NCI-H345 treated with DMSO at 0.1 percent for 48 hours (cell line): ENCODE data around the gene CELSR1.
"Not testable (repeated sequence)": the region's sequence is repeated elsewhere in the genome, so short reads cannot be mapped to it uniquely, and the experiment has no call there.

Source experiments
- DNase-seq: peaks from one replicate; lab custom pipeline; 2025; ENCODE audit not compliant: unreplicated experiment; lab: John Stamatoyannopoulos, UW

Gene CELSR1

GRCh38 chr22:46516112-46516487, 21.3 kb downstream of the CELSR1 start:
- not testable (repeated sequence) for DNase-seq

DNA sequence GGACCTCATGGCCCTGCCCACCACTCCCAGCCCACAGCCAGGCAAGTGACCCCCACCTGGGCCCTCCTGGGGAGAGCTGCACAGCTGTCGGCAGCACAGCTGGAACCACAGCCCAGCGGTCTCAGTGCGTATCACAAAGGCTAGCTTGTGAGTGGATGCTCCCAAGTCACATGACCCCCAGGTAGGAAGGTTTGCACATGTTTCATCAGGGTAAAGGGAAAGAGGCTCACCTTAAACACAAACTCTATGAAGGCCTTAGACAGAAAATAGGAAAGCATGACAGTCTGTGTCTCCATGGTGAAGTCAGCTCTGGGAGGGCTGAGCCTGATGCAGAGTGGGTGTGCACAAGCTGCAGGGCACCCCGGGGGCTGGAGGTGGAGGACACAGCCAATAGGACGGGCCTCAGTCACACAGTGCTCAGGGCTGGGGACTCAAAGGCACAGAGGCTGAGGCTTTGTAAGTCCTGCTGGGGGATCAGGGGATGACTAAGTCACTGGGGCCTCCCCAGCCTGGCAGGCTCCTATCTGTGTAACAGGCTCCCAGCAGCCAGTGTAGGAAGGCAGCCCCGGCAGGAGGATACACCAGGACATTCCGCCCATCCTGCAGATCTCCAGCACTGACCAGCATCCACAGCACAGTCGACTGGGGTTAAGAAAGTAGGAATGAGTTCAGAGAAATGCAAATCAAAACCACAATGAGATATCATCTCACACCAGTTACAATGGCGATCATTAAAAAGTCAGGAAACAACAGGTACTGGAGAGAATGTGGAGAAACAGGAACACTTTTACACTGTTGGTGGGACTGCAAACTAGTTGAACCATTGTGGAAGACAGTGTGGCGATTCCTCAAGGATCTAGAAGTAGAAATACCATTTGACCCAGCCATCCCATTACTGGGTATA, 22.0 kb downstream of the CELSR1 start:
- DNase-seq: no peak

DNA sequence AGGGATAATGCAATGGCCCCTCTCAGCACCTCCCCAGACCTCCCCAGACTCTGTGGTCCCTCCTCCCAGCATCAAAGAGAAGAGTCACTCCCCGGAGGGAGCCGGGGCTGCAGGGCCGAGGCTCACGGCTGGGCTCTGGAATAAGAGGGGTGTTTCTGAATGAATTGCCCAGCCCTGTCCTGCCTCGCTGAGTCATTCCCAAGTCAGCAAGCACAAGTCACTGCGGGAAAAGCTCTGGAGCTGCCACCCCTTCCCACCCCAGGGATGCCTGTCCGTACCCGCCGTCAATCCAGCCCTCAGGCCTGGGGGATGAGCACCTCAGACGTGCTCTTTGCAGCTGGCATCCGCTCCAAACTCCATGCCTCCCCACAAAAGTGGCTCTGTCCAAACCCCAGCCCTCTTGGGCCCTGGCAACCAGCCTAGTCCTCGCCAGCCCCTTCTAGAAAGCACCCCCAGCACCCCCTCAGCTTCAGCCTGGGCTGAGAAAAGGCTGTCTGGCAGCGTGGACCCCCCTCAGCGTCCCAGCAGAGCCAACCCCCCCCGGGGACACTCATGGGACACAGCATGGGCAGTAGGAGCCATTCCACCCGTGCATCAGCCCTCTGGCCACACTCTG, 22.7 kb downstream of the CELSR1 start:
- DNase-seq: no peak

DNA sequence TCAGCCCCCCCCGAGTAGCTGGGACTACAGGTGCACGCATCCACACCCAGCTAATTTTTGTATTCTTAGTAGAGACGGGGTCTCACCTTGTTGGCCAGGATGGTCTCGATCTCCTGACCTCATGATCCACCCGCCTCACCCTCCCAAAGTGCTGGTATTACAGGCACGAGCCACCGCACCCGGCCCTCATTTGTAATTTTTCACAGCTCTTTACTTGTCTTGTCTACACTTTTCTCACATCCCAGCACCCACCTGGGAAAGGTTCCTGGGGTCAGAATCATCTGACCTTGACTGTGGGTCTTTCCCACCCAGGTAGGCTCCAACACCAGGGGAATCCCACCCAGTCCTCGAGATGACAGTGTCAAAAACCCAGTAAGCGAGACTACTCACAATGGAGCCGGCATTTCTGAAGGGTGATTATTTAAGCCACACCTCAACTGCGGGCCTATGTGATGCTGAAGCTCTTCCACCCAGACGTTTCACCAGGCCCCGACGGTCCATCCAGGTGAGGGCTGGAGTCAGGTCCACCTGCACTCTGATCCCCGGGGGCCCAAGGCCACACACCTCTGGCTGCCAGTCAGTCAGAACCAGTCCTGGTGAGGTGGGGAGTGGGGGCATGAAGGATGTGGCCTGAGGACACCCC, 23.4 kb downstream of the CELSR1 start:
- no peak for DNase-seq

DNA sequence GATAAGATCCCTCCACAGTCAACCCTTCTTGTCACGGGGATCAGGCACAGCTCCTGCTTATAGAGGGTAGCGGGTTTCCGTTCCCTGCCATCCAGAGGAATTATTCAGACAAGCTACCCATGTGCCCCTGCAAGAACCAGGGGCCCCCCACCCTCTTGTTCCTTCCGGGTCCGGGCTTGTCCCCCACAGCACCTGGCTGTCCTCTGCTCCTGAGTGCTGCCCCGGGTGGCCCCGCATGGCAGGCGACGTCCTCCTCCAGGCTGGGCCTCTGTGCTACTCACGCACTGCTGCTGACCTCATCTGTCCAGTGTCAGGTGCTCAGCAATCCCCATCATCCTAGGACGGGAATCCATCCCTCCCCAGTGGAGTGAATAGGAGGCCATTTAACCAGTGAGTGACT, 24.7 kb downstream of the CELSR1 start:
- DNase-seq: no peak

- DNase-seq: no peak
These were observed 25.4 kb downstream of the CELSR1 start for GRCh38 chr22:46512039-46512370.

DNA sequence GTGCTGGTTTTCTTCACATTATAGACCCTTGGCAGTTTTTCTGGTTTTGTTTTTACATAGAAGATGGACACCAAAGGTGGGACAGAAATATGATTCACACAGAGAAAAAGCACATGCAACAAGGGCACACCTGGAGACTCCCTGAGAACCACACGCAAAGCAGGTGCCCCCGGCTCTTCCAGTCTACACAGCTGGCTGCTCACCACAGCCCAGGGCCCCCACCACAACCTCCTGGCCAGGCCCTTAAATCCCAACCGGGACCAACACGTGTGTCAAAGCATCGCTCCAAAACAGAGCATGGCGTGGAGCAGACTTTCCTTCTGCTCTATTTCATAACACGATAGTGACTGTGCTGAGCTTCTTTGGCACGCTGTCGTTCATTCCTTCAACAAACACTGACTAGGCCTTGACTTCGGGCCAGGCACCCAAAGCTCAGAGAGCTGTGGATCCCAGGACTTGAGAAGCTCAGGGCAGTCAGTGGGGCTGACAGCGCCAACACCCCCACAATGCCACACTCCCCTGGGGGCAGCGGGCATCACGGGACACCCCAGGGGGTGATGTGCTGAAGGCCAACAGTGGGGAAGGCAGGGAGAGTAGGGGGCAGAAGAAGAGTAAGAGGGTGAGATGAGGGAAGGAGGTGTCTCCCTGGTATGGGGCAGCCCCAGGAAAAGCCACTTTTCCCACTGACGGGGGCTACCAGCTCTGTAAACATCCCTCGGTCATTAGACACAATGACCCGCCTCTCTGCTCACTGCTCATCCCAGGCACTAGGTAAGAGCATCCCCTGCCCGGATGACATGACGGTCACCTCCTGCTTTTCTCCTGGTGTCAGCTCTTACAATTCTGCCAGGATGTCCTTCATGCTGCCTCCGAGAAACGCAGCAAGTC, 26.0 kb downstream of the CELSR1 start:
- DNase-seq: no peak

- DNase-seq: no peak
These were observed 27.9 kb downstream of the CELSR1 start for GRCh38 chr22:46509416-46510089.

DNA sequence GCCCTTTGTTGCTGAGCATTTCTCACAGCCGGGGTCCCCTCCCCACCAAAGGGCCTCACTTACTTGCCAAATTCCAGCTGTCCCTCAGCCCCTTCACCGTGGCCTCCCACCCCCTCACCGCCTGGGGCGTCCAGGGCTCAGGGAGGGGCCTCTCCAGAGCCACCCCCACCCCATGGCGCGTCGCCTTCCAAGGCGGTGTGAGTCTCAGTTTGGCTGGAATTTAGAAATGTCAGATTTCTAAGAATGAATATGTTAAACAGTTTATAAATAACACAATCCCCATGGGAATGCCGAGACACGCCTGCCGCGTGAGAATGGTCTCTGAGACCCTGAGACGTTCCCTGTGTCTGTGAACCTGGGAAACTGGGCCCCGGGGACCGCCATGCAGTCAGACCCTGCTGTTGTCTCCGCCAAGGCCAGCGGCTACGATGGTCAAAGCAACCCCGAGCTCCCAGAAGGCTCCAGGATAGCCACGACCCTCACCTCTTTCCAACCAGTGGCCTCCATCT, 28.9 kb downstream of the CELSR1 start:
- DNase-seq: no peak

DNA sequence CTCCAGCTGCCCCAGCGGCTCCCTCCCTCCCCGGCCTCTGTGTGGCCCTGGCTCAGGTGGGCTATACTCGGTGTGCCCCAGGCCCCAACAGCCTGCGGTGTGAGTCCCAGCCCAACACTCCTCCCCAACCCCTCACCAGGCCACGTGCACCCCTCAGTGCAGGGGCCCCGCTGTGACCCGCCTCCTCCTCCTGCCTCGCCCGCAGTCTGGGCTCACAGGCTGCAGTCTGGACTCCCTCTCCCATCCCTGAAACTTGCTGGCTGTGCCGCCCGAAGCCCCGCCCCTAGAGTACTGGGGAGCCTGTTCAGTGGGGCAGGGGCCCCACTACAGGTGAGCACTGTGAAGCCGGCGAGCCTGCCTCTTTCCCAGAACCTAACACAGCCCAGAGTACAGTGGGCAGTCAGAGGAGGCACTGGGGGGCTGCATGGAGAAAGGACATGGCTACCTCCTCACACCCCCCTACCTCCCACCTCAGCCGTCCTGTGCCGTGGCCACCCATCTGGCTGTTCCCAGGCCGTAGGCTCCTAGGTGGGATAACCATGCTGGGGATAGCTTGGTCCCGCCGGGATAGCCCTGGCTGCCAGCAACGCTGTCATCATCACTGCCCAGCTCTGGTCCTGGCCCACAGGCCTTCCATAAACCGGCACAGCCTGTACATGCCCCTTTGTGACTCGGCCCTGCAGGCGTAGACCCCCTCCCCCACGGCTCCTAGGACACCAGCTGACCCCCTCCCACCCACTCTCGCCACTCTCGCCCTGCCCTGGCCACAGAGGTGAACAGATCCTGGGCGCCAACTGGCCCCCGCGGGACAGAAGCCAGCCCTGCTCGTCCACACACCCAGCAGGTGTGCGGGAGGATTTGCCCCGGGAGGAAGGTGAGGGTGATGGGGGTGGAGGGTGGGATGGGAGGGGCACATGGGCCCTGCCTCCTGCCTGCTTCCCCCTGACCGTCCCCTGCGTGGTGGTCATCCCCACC, 29.7 kb downstream of the CELSR1 start:
- no peak for DNase-seq

- no peak for DNase-seq
These were observed 32.8 kb downstream of the CELSR1 start for GRCh38 chr22:46504584-46504983.

- no peak for DNase-seq
These were observed 34.8 kb downstream of the CELSR1 start for GRCh38 chr22:46502440-46503175.

DNA sequence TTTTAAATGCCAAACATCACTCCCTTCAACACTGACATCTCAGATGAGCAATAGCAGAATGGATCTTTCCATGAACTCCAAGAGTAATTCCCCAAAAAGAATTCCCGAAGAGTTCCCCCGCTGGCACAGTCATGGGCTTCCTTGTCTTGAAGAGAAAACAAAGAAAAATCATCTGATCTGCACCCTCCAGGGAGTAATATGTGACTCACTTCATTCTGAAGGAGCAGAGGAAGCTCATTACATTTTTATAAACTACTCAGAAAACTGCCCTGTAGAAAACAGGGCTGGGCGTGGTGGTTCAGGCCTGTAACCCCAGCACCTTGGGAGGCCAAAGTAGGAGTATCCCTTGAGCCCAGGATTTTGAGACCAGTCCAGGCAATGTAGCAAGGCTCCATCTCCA, 35.7 kb downstream of the CELSR1 start:
- no peak for DNase-seq

- not testable (repeated sequence) for DNase-seq
These were observed 36.2 kb downstream of the CELSR1 start for GRCh38 chr22:46501265-46501664.

DNA sequence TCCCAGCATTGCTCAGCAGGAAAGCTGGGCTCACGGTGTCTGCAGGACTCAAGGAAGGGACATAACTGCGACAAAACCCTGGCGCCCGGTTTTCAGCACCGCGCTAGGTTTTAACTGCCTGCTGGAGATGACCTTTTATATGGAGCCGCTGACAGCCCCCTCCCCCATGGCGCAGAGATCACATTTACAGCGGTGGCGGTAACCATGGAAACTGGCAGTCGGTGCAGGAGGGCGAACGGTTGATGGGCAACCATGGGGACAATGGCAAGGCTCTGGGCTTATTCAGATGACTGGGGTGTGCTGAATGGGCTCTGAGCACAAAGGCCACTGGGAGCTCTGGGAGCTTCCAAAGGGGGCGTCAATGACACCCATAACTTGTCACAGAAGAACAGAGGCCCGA, 37.2 kb downstream of the CELSR1 start:
- DNase-seq: no peak

- DNase-seq: no peak
These were observed 37.6 kb downstream of the CELSR1 start for GRCh38 chr22:46499805-46500189.

DNA sequence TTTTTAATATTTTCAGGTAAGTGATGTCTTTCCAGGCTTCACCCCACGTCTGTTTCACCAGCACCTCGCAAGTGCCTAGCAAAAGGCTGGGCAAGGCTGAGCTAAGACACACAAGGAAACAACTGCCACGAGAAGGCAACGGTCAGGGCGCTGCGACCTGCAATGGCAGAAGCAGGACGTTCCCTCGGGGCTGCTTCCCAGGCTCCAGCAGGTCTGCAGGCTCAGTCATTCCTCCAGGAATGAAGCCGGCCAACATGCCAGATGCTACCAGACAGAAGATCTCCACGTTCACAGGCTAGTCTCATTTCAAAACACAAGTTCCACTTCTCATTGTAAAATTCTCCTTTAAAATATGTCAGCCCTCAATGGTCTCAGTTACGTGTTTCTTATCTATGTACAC, 45.5 kb downstream of the CELSR1 start:
- DNase-seq: no peak

- no peak for DNase-seq
These were observed 46.9 kb downstream of the CELSR1 start for GRCh38 chr22:46490538-46490937.
